GM19463 (cell line): Measurements from ENCODE around the gene GLG1.

ENCODE experiments used
- ATAC-seq: cut with Tn5 transposase; IDR thresholded peaks from one replicate; pipeline ENCODE4 v1.9.1; 2021; ENCODE audit warnings: mild to moderate bottlenecking, moderate library complexity; ENCODE audit not compliant: unreplicated experiment

The GLG1 gene

DNA sequence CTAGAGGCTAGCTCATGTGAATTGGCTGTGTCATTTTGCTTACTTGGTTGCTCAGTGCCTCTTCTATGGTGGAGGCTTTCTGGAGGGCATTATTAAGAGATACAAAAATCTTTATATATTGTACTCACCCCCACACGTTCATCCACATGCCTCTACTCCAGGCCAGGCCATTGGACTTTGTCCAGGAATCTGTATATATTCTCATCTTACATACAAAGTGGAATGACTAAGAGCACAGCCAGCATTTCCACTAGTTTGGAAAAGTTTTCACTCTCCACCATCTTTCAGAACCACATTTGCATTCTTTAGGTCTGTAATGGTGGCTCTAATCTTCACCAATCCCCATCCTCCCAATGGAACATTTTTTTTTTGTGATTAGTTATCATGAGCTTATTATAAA lies 4.8 kb upstream of the GLG1 start:
- ATAC-seq: no peak

DNA sequence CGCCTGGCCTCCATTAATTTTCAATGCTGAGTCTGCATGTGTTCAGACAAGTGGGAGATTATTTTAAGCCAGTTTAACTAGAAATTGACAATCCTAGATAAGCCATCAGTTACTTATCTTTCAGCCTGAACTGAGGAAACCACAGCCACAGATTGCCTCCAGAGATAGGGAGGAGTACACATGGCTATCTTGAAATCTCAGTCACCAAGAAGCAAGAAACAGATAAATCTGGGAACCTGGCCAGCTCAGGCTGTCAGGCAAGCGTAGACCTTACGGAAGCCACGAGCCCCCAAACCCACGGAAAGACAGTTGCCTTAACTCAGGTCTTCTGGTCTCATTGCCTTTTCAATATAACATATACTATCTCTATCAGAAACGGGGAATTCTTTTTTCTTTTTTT lies 2.0 kb upstream of the GLG1 start:
- ATAC-seq: no peak

DNA sequence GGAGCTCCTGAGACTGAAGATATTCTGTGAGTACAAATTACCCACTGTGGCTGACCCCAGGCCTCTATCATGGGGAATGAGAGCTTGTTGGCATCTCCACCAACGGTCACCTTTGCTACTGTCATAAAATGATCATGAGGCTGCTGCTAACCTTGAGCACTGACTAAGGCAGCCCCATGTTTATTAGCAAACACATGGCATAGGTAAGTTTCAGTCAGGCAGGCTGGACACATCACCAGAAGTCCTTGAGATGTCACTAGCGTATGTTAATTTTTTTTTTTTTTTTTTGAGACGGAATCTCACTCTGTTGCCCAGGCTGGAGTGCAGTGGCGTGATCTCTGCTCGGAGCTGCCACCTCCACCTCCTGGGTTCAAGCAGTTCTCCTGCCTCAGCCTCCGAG lies 1.5 kb upstream of the GLG1 start:
- ATAC-seq: no peak

DNA sequence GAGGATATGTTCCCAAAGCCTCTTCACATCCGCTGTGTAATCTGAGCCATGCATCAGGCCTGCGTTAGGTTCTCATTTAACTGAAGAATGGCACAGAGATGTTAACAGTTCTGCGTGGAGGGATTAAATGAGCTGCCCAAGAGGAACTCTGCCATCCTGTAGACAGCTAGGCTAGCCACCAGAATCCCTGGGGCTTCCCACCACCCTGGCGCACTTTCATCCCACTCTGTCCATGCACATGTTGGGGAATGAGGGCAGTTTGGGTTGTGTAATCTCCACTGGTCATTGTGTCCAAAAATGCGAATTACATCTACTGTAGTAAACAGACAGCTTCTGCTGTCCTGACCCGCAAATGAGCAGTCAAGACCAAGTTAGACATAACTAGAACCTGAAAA lies 1.0 kb upstream of the GLG1 start:
- ATAC-seq: no peak

DNA sequence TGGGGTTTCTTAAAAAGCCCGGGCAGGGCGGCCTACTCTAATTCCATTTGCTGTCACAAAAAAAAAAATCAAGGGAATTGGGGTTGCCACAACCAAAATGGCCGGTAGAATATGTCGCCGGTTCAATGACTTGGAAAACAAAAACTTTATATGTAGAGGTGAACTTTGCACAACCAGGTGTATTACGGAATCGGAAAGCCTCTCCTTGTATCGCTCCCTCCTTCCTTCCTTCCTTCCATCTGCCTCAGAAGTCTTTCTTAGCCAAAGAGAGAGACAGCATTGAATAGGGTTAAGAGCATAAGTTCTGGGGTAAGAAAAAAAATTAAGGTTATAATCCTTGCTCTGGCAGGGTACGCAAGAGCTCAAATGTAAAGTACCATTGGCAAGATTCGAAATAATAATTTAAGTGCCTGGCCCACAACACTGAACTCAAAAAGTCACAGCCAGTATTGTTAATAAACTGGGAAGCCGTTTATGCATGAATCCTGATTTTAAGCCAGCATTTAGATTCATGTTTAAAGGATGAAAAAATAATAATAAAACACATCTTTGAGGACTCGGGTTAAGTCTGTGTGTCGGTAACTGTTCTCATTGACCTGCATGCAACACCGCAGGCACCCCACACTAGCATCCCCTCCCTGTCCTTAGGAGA lies 522 bp upstream of the GLG1 start:
- ATAC-seq: no peak

DNA sequence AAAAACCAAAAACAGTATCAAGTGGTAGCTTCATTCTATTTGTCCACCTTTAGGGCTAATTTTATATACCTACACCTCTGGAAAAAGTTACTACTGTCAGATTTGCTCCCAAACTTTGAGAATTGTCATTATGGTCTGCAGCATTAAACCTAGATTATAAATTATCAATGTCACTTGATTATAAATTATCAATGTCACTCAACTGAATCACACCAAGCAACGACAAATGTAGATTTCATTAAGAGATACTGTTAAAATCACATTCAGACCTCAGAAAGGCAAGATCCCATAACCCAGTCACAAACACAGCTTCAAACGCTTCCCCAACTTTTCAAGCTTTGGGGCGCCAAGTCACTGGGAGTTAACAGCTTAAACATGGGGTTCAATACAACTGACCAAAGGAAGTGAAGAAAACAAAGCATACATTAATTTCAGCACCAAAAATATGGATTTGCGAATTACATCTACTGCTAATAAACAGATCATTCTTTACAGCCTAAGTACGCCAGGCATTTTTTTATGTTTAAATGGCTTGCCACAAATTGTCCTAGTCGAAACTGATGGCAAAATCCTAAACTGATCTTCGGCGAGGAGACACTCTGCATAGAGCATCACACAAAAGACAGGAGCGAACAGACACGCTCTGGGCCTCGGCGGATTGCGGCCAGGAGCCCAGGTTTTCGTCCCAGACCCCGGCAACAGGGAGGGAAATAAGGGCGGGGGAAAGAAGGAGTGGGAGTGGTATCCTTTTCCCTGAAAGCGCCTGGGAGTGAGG lies 981 bp downstream of the GLG1 start:
- no peak for ATAC-seq

DNA sequence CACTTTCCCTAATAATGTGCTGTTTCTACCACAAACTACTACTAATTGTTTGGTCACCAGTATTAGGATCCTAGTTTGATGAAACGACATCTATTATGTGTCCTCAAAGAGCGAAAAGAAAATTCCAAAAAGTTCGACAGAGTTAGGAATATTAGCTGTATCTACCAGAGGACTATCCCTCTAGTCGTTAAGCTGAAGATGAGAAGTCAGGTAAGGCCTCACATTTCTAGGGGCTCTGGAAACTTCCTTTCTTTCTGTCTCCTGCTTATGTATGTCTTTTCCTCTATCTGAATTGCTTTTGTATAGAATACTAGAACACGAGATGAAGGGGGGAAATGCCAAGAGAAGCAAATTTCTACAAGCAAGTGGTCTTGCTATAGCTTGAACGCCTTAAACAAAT lies 1.6 kb downstream of the GLG1 start:
- ATAC-seq: no peak

DNA sequence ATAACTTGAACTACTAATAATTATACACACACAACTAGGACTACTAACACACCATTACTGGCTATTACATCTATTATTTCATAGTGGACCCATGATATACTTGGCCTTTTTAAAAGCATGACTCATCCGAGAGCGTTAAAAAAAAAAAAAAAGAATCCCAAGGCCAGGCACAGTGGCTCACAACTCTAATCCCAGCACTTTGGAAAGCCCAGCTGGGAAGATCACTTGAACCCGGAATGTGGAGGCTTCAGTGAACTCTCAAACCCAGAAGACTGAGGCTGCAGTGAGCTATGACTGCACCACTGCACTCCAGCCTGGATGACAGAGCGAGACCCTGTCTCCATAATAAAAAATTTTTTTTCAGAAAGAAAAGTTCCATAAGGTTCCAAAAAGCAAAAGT lies 3.1 kb downstream of the GLG1 start:
- ATAC-seq: no peak

DNA sequence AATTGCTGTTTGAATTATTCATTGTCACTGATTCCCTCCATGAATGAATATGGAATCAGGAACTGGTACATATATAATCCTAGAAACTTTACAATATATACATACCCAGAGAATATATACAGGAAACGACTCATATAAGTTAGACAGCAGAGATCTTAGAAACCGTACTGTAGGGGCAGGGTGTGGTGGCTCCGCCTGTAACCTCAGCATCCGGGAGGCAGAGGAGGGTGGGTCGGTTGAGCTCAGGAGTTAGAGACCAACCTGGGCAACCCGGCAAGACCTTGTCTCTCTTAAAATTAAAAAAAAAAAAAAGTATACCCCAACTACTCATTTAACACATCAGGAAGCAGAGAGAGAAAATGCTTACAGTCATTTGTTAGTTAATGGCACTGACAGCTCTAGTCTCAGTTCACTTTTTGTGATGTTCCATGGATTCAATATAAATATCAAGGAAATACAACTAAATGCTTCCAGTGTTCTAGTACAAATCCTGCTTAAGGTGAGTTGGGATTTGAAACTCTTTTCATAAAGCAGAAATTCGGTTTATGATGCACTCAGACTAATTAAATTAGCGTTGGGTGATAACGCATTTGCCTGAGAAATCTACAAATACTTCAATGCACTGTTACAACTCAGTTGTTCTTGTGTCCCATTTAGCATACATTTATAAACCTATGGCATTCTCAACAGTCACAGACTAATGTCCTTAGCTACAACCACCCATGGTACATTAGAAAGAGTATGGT lies 5.6 kb downstream of the GLG1 start:
- ATAC-seq: peak; percentile 82

DNA sequence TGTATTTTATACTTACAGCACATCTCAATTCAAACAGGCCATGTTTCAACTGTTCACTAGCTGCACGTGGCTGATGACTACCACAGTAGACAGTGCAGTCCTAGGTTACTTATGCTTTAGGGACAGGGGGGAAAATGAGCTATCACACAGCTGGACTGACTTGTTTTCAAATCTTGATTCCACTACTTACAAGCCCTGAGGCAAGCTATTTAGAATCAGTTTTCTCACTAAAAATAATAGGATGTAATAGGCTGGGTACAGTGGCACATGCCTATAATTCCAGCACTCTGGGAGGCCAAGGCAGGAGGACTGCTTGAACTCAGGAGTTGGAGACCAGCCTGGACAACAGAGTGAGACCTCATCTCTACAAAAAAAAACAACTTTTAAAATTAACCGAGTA lies 10.3 kb downstream of the GLG1 start:
- no peak for ATAC-seq

DNA sequence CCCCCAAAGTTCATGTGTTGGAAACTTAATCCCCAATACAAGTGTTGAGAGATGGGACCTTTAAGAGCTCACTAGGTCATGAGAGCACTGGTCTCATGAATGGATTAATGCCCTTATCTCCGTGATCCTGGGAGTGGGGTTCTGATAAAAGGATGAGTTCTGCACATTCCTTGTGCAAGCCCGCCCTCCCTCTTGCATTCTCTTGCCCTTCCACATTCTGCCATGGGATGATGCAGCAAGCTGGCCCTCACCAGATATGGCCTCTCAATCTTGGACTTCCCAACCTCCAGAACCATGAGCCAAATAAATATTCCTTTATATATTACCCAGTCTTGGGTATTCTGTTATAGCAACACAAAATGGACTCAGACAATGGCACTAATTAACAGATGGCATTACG lies 14.1 kb downstream of the GLG1 start:
- ATAC-seq: no peak

DNA sequence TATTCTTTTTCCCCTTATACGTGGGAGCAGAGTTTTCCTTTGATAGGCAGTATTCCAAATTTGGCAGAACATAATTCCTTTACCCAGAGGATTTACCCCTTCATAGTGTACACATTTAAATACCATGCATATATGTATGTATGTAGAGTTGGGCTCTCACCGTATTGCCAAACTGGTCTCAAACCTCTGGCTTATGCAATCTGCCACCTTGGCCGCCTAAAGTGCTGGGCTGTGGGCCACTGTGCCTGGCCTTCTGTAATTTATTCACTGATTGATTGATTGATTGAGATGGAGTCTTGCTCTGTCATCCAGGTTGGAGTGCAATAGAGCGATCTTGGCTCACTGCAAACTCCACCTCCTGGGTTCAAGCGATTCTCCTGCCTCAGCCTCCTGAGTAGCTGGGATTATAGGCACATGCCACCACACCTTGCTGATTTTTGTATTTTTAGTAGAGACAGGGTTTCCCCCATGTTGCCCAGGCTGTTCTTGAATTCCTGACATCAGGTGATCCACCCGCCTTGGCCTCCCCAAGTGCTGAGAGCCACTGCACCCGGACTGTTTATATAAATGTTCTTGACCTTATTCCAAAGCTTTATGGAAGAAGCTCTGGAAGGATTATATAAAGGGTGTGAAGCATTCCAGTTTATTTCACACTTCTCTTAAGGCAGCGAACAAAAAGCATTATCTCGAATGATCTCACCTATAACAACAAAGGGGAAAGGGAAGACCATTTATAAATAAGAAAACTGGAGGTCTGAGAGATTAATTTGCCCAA lies 14.9 kb downstream of the GLG1 start:
- ATAC-seq: no peak

DNA sequence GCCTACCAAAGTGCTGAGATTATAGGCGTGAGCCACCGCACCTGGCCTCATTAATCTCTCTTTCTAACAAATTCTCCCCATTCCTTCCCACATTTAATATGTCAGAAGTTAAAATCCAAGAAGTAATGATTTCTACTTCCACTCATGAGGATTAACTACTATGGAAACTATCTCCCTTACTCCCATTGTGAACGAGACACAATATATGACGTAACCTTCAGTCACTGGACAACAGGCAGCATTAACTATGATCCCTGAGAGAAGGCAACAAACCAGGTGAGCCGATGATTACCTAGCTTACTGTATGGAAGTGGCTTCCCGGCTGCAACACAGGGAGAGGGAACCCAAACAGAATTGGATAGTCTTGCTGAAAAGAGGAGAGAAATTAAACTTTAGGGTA lies 20.0 kb downstream of the GLG1 start:
- ATAC-seq: no peak

DNA sequence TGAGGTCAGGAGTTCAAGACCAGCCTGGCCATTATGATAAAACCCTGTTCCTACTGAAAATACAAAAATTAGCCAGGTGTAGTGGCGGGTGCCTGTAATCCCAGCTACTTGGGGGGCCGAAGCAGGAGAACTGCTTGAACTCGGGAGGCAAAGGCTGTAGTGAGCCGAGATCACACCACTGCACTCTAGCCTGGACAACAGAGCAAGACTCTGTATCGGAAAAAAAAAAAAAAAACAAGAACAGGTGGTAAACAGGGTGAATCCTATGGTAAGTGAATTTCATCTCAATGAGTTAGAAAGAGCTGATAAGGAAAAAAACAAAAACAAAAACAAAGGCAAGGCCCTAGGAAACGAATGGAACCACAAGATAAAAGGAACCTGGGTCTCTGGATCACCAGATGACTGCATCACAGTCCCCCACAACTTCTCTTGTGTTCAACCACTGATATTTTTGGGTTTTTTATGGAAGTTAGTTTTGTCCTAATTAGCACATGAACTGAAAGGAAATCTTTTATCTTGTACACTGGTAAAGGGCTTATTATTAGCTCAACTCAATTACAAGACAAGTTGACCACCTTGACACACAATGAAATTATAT lies 21.0 kb downstream of the GLG1 start:
- ATAC-seq: no peak

DNA sequence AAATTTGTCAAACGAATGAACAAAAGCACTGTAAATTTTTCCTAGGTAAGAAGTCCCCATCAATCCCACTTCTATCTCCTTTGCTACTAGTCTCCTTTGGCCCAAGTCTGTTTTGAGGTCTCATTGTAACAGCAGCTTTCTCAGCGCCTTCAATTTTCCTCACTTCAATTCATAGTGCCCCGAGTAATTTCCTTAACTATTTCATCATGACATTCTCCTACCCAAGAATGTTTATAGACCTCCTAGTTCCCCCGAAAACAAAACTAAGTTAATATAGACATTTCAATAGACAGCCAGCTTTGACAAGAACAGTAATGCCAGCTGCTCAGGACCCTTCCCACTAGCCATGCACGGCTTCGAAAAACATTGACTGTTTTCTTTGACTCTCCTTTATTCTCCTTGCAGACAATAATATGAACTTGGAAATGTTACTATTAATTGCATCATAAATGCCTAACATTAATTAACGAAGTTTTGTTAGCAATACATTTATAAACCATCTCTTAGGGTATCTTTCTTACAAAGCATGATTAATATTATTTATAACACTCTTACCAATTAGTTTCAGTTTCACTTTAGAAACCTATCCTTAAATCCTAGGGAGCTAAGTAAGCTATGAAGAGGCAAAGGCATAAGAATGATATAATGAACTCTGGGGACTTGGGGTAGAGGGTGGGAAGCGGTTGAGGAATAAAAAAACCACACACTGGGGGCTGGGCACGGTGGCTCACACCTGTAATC lies 22.8 kb downstream of the GLG1 start:
- ATAC-seq: no peak

DNA sequence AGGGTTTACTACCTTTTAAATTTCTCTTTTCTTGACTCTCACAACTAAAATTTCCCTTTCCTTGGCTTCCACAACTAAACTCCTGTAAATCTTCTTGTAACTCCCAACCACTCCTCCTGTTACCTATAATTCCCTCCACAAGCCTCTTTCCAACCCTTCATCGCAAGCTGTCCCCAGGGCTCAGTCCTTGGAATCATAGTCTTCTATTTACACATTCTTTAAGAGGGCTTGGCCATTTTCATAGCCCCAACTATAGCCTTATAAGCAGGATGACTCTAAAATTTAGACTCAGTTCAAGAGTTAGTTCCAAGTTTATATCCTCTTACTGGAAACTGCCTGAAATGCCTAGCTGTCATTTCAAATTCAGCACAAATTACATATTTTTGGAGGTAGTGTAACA lies 23.9 kb downstream of the GLG1 start:
- no peak for ATAC-seq

DNA sequence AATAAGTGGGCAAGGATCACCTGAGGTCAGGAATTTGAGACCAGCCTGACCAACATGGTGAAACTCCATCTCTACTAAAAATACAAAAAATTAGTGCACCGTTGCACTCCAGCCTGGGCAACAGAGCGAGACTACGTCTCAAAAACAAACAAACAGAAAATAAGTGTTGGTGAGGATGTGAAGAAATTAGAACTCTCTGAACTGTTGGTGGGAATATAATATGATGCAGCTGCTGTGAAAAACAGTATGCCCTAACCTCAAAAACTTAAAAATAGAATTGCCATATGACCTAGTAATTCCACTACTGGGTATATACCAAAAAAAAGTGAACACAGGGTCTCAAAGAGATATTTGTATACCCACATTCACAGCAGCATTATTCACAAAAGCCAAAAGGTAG lies 26.1 kb downstream of the GLG1 start:
- peak; percentile 49 for ATAC-seq

DNA sequence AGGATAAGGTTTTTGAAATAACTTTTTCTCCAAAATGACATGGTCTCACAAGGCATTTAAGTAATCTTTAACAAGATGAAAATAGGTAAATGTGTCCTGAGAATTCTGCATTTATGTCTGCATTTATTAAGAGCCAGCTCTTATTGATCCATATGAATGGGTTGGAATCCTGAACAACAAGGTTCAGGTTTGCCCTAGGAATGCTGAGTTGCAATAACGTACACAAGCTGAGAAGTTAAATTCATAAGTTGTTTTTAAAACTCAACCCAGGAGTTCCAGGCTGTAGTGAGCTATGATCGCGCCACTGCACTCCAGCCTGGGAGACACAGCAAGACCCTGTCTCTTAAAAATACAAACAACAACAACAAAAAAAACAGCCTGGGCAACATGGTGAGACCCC lies 28.1 kb downstream of the GLG1 start:
- ATAC-seq: no peak

DNA sequence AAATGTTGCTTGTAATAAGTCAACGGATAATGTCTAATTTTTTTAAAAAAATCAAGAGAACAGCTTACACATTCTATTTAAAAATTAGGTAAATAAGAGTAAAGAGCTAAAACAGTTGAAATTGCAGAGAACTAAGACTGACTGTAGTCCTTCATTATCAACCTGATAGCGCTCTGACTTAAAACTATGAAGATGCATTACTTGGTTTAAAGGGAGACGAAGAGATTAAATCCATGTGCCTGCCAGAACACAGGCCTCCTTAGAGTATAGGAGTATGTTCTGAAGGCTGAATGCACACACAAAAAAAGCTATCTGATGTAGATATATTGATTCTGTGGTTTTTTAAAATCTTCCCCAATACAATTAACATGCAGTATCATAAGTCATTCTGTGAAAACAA lies 28.5 kb downstream of the GLG1 start:
- no peak for ATAC-seq

DNA sequence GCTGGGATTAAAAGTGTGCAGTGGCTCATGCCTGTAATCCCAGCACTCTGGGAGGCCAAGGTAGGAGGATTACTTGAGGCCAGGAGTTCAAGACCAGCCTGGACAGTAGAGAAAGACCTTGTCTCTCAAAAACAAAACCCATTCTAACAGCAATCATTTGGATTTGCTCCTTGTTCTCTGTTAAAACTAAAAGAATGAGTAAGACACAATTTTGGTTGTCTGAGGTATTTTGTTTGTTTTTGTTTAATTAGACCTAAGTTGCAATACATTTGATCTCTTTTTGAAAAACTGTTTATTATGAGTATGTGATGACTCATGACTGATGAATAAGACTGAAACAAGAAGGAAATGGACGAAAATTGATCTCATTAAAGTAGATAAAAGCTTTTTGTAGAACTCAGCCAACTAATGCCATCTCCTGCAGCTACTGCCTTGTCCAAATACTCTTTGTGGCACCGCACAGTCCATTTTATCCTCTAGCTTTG lies 29.0 kb downstream of the GLG1 start:
- no peak for ATAC-seq
